Measurements from ENCODE around the gene PRSS50. TPM values are rescaled to one million over a fixed set of nuclear protein-coding genes. Genes with fewer than 3 reads are reported as not detected.
"Not testable (repeated sequence)": the region's sequence is repeated elsewhere in the genome, so short reads cannot be mapped to it uniquely, and the experiment has no call there.

PRSS50 gene
- total RNA-seq (ENCODE audit: low replicate concordance) = not detected in 2 replicates

GRCh38 chr3:46717447-46718231 lies at the start of gene PRSS50:
PRSS50 (minus strand) TSS chr3:46717869; CDS start chr3:46717824, 45 bp downstream.
- no peak within 1 kb of the TSS for H3K4me3 ChIP-seq (ENCODE audit: low read depth, low read length)
- no peak for DNase-seq (ENCODE audit: low read depth)
- TF ChIP-seq CTCF (IDR thresholded peaks at IDR 0.05; ENCODE audit: insufficient read depth, low read length) = no peak

- TF ChIP-seq CTCF (IDR thresholded peaks at IDR 0.05; ENCODE audit: insufficient read depth, low read length) = no peak
- H3K4me3 ChIP-seq (ENCODE audit: low read depth, low read length) = no peak overlapping the region
- DNase-seq (ENCODE audit: low read depth) = no peak
These were observed 46.5 kb upstream of the PRSS50 start for GRCh38 chr3:46764206-46764605.

GRCh38 chr3:46763178-46763577 lies 45.5 kb upstream of the PRSS50 start:
- H3K4me3 ChIP-seq (ENCODE audit: low read depth, low read length) = no peak overlapping the region
- no peak for TF ChIP-seq CTCF (IDR thresholded peaks at IDR 0.05; ENCODE audit: insufficient read depth, low read length)
- DNase-seq (ENCODE audit: low read depth) = no peak

- TF ChIP-seq CTCF (IDR thresholded peaks at IDR 0.05; ENCODE audit: insufficient read depth, low read length) = no peak
- H3K4me3 ChIP-seq (ENCODE audit: low read depth, low read length) = no peak overlapping the region
- DNase-seq (ENCODE audit: low read depth) = no peak
These were observed 41.8 kb upstream of the PRSS50 start for GRCh38 chr3:46759239-46760167.

- DNase-seq (ENCODE audit: low read depth) = no peak
- no peak for TF ChIP-seq CTCF (IDR thresholded peaks at IDR 0.05; ENCODE audit: insufficient read depth, low read length)
These were observed 39.0 kb upstream of the PRSS50 start for GRCh38 chr3:46756642-46757041.

GRCh38 chr3:46755646-46756045 lies 38.0 kb upstream of the PRSS50 start:
- no peak for DNase-seq (ENCODE audit: low read depth)
- TF ChIP-seq CTCF (IDR thresholded peaks at IDR 0.05; ENCODE audit: insufficient read depth, low read length) = no peak
- no peak overlapping the region for H3K4me3 ChIP-seq (ENCODE audit: low read depth, low read length)

More at GRCh38 chr3:46756642-46757041, 39.0 kb upstream of the PRSS50 start:
- no peak overlapping the region for H3K4me3 ChIP-seq (ENCODE audit: low read depth, low read length)

GRCh38 chr3:46753127-46753526 lies 35.5 kb upstream of the PRSS50 start:
- DNase-seq (ENCODE audit: low read depth); H3K4me3 ChIP-seq (ENCODE audit: low read depth, low read length): not testable (repeated sequence)

Data from fibroblast of the aortic adventitia (primary cell).